Measurements from ENCODE around the gene GGT5.

The GGT5 gene

DNA sequence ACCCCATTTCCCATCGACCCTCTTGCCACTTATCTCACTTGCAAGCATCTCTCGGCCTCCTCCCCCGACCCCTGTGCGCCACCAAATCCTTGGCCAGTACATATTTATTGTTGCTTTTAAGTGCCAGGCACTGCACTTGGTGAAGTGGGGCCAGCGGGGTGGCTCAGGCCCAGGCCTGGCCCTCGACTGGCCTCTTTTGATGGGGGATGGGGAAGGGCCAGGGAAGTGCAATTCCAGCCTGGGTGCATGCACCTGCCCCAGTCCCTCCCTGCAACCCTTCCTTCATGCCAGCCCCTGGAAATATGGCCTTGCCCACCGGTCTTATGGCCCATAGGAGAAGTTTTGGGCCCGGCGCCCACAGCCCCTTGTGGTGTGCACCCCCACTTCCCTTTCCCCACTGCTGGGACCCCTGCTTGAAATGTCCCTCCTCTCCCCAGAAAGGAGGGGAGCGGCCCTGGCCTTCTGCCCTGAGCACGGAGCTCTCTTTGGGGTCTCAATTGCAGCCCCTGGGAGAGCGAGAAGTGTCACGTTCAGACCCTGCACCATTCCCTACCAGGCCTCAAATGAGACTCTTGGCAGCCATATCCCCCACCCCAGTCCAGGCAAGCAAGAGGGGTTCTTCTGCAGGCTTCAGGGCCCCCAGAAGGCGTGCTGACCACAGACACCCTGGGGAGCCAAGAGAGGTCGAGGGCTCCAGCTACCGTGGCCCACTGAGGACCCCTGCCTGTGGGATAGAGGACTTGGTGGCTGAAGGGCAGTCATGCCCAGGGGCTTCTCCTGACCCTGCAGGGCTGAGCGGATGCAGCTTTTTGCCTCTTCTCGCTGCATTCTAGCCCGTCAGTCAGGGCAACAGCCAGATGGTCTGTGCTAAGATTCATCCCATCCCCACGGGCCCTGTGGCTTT lies 62.6 kb downstream of the GGT5 start:
- peak; percentile 7 for DNase-seq

DNA sequence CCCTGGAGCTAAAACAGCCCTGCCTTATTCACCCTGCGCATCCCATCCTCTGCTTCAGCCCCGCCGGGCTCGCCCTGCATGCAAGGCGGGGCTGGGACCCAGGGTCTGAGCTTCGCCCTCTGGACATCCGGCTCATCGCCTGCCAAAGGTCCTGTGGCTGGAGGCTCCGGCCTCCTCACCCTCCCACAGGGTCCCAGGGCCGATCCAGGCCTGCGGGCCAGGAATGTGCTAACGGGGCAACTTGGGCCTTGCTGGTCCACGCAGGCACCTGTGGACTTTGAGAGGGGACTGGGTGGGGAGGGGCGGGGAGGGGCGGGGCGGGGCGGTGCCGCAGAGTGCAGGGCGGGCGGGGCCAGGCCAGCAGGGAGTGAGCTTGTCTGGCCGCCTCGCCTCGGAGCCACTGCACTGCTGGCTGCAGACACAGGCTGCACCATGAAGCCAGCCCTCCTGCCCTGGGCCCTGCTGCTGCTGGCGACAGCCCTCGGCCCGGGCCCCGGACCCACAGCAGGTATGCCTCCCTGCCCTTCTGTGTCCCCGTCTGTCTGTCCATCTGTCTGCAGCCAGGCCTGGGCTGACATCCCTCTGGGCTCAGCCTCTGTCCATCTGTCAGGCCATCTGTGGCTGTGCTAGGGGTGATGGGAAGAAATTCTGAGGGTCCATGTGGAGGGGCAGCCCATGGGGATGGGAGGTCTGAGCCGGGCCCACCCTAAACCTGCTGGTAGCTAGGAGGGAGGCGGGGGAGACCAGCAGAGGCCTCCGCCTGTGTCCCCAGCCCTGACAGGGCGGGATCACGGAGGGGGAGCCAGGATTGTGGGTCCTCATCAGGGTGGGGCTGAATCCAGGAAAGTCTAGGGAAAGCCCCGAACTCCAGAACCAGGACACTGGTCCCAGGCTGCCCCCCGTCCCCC lies 63.5 kb downstream of the GGT5 start, which contains the start of gene SUSD2:
TSS of gene SUSD2 (plus strand) at position 400 of the 908 bp plus-strand sequence. CDS start at position 433, 33 bp downstream.
- peak; percentile 4 for DNase-seq

DNA sequence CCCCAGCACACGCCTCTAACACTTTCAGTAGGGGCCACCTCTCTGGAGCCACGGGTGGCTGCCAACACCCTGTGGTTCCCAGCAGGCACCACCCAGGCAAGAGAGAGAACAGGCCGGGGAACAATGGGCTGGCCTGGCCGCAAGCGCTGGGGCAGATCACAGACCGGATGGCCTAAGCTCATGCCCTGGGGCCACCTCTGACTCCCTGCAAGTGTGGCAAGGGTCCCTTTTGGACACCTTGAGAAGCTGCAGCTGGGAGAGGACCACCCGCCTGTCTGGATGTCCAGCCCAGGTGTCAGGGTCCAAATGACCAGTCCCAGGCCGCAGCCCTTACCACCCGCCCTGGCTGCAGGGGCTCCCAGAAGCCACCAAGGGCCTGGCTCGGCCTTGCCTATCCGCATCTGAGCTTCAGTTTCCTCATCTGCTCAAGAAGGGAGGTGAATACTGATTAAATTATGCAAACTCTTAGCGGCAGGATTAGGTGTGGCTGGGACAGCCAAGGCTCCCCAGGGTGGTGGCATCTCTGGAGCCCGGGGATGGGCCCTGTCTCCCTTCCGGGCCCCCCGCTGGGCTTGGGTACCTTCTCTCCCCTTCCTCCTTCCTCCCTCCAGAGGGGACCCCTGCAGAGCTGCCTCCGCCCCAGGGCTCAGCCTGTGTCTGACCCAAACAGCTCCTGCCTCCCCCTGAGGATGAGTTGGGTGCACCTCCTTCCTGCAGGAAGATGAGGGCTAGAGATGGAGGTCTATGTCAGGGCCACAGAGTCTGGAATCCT lies 64.4 kb downstream of the GGT5 start:
- no peak for DNase-seq

DNA sequence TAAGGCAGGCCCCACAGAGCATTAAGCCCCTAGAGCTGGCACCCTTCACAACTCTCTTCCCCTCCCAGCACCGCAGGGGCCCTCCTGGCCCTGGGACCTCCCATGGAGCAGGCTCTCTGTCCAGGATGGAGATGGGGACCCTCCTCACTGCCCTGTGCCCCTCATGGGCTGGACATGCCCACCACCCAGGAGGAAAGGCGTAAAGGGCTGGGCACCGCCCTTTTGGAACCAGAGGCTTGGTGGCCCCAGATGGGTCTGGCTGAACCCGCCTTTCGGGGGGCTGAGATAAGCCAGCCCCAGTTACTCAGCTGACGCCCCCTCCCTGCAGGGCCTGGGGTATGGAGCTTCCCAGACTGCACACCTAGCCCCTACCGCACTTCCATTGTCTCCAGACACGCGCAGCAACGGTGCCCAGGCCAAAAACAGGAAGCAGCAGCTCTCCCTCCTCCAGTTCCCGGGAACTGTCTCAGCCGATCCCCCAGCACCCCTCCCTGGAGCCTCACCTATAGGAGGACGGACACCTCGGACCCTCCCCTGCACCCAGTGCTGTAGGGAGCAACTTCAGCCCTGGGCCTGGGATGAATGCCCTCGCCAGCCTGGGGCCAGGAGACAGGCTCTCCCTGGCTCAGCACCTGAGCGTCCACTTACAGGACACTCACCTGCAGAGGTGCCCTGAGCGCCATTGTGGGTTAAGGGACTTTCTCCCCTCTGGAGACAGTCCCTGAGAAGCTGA lies 65.2 kb downstream of the GGT5 start:
- no peak for DNase-seq

DNA sequence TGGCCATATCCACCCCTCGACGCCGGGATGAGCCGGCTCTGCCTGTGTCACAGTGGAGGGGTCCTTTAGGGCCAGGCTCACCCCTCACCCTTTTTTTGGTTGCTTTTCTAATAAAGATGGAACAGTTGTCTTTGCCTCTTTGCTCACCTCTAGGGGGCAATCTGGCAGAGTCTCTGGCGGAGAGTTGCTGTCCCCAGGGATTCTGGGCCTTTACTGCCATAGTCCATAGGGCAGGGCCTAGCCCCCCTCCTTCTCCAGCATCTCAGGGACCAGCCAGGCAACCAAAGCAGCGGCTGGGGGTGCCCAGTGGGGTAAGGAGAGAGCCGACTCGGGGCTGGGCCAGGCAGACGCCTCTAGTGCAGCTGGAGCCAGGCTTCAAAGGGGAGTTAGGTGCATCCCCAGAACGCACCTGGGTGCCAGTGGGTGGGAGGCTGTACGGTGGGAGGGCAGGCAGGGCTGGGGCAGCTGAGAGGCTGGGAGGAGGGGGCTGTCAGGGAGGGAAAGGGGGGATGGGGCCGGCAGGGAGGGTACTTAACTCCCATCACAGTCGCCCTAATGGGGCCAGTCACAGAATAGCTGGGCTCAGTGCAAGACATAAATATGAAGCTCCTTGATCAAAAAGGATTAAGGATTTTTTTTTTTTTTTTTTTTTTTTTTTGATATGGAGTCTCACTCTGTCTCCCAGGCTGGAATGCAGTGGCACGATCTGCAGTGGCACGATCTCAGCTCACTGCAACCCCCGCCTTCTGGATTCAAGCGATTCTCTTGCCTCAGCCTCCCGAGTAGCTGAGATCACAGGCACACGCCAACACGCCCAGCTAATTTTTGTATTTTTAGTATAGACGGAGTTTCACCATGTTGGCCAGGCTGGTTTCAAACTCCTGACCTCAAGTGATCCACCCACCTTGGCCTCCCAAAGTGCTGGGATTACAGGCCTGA lies 66.1 kb downstream of the GGT5 start:
- DNase-seq, result no peak

DNA sequence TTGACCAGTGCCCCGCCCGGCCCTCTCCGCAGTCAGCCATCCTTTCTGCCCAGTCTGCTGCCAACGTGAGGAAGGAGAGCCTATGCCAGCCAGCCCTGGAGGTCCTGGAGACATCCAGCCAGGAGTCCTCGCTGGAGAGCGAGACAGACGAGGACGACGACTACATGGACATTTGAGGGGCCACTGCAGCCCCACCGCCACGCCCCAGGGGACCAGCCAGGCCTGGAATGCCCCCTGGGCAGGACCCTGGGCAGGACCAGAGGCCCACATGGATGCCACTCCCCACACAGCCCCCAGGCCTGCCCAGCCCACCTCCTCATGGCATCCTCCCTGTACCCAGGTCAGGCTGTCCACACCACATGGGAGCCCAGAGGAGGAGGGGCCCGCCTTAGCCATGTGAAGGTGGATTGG lies 66.9 kb downstream of the GGT5 start:
- DNase-seq, result no peak

DNA sequence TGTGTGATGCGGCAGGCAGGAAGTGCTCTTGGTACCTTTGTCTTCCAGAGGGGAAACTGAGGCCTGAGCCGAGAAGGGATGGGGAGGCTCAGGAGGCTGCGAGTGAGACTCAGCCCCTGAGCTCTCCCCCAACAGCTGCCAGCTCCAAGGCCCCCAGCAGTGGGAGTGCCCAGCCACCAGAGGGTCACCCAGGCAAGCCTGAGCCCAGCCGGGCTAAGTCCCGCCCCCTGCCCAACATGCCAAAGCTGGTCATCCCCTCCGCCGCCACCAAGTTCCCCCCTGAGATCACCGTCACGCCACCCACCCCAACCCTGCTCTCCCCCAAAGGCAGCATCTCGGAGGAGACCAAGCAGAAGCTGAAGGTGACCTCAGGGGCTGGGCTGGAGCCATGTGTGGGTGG lies 67.4 kb downstream of the GGT5 start:
- no peak for DNase-seq

DNA sequence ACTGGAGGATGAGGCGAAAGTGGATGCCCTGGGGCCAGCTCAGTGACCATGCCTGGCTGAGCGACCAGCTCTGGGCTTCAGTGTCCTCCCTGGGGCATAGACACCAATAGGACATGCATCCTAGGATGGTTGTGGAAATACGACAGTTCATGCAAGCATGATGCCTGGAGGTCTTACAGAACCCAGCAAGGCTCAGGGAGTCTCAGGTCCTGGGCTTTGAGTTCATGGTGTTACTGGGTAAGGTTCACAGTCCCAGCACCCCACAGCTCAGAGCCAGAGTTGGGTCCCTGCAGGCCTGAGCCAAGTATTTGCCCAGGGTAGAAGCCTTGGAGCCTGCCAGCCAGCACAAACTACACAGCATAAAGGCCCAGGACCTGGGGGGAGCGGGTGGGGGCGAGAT lies 67.8 kb downstream of the GGT5 start:
- DNase-seq, result no peak

DNA sequence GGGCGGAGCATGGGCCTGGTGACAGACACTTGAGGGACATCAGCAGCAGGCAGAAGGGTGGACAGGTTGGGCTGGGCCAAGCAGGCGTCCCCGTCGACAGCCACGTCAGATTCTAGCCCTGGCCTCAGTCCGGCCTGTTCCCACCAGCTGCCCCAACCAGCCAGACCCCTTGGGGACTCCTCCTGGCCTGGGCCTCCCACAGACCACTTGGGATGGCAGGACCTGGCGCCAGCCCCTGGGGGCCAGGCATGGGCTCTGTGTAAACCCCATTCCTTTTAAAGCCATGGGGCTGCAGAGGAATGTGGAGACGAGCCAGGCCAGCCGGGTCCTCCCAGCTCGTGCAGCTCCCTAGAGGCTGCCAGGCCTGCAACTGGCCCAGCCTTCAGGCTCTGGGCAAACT lies 68.3 kb downstream of the GGT5 start:
- DNase-seq, result no peak

DNA sequence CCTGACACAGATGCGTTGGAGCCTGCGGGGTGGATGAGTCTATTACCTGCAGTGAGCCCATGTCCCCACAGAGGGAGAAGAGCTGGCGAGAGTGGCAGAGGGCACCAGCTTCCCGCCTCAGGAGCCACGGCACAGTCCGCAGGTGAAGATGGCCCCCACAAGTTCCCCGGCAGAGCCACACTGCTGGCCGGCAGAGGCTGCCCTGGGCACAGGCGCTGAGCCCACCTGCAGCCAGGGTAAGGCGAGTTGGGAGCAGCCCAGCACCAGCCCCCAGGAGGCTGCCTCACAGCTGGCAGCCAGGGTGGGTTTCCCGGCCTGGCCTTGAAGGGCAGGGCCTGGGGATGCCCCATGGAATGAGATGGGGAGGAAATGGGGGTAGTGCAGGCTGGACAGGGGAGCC lies 68.8 kb downstream of the GGT5 start:
- DNase-seq, result no peak

DNA sequence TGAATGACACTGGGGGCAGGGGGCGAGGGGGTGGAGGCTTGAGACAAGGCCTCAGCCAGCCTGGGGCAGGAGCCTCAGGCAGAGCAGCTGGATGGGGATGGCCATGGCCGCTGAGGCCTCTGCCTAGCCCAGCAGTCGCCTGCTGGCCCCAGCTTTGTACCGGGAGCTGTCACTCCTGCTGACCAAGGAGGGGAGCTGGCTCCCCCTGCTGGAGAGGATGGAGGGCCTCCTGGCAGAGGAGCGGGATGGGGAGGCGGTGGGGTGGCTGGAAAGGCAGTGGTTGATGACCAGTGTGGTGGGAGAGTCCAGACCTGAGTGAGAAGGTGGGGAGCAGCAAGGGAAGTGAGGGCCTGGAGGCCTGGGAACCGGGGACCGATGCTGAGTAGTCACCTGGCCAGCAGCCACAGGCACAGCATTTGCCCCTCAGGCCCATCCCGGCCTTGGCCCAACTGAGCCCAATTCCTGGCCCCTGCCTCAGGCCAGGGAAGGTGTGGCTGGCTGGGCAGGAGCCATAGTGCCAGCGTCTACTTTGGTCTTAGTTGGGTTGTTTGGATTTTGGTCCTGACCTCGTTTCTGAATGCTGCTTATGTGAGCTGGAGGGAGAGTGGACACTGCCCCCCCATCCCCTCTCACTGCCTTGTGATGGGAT lies 69.6 kb downstream of the GGT5 start:
- peak; percentile 70 for DNase-seq

DNA sequence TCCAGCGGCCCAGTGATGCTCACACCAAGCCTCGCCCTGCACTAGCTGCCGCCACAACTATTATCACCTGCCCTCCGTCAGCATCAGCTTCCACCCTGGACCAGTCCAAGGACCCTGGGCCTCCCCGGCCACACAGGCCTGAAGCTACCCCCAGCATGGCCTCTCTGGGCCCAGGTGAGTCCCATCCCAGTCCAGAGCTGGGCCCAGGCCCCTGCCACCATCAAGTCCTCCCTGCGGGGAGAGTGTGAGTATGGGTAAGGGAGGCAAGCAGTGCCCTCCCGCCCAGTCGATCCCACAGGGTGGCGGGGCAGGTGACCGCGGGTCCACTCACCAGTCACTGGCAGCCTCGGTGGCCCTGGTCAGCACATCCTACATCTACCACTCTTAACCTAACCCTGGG lies 73.1 kb downstream of the GGT5 start:
- no peak for DNase-seq

DNA sequence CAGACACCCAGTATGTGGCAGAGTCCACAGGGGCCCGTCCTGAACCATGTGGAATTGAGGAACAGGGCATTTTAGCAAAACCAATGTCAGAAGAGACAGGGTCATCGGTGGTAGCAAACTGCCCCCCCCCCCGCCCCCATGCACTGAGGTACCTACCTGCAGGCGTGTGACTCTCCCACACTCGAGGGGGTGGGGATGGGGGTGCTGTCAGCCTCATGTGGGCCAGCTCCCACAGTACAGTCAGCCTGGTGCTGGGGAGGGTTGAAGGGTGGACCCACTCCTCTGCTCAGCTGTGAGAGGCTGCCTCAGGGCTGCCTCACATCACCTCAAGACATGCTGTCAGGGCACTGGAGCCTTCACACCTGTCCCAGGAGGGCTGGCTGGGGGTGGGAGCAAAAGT lies 74.2 kb downstream of the GGT5 start:
- no peak for DNase-seq

DNA sequence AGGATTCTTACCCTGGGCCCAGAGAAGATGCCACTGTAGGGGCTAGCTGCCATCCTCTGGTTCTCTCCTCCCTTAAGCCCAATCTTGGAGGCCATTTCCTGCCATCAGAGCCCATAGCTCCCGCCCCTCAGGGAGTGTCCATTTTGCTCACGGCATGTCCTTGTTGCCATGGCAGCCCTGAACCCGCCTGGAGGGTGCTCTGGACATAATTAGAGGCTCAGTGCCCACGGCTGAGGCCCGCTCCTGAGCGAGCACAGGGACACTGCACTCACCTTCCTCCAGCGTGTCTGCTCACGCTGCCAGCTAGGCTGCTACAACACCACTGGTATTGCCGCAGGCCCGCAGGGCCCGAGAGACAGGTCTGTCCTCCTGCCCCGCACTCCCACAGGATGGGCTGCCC lies 74.7 kb downstream of the GGT5 start:
- no peak for DNase-seq

Measured in DMS53 (cell line).